Upper lobe of right lung (tissue), 1 donor: ENCODE results near the gene FRMD6. TPM values are rescaled to one million over a fixed set of nuclear protein-coding genes. Genes with fewer than 3 reads are reported as not detected.

Experiments
- ATAC-seq: fragments of 200-7000 bp; cut with Tn5 transposase; one replicate; pipeline ENCODE4 v1.9.1; 2020; ENCODE audit warnings: mild to moderate bottlenecking, moderate library complexity
- DNase-seq: peaks from one replicate; pipeline ENCODE4 v3.0.0-alpha.2; 2020
- H3K27ac ChIP-seq: fragments of 200-600 bp; one replicate; pipeline ENCODE4 v1.8.0; 2022
- H3K27me3 ChIP-seq: fragments of 200-600 bp; one replicate; pipeline ENCODE4 v1.8.0; 2022; ENCODE audit warnings: mild to moderate bottlenecking
- H3K36me3 ChIP-seq: fragments of 200-600 bp; one replicate; pipeline ENCODE4 v1.8.0; 2022
- H3K4me1 ChIP-seq: fragments of 200-600 bp; one replicate; pipeline ENCODE4 v1.8.0; 2022
- H3K4me3 ChIP-seq: fragments of 200-600 bp; one replicate; pipeline ENCODE4 v1.8.0; 2022; ENCODE audit warnings: mild to moderate bottlenecking
- H3K9me3 ChIP-seq: fragments of 200-600 bp; one replicate; pipeline ENCODE4 v1.8.0; 2022
- intact Hi-C: fragments of 100-400 bp; cut with DNase I; formaldehyde crosslinking; loops from one replicate; pipeline ENCODE4 v1.11.0; 2022
- total RNA-seq: library from RNA; stranded (reverse); fragmentation: NEBNext Ultra II Directional; extraction: Animal tissue kit (Norgen Biotek cat#: 25700); gene quantifications from one replicate; pipeline ENCODE4 v1.2.1, GENCODE V29; 2021
- TF ChIP-seq, protein P1 (sequence below): fragments of 200-600 bp; IDR thresholded peaks from one replicate; pipeline ENCODE4 v1.8.0; 2022; ENCODE audit warnings: antibody characterized with exemption
- donor health status: DM: no; HTN: yes; CAD: no; lungs with severe emphysema.

The FRMD6 gene
- total RNA-seq, 1 donor from 2014 or later = 13.2 TPM

DNA sequence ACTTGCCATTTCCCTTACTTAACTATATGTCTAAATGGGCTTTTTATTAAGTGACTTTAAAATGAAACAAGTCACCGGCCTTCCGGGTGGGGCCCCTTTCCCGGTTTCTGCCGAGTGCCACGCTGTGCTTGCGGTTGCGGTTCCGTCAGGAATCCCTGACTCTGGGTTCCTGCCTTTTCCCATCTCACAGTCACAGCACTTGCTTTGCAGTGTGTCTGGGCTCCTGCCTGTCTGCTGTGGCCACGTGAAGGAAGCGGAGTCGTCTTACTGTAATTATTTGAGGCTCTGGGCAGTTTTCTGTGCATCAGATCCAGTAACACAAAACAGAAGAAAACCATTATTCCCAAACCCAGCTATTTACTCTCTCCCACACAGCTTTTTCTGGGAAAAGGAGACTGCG, 44.0 kb upstream of the FRMD6 start:
- no peaks in the 10 kb centered on the region for H3K36me3 ChIP-seq
- no peak overlapping the region for H3K27ac ChIP-seq
- no peaks in the 10 kb centered on the region for H3K27me3 ChIP-seq
- H3K4me3 ChIP-seq = no peak overlapping the region
- ATAC-seq (no peak), DNase-seq (no peak)
- TF ChIP-seq, protein P1, sequence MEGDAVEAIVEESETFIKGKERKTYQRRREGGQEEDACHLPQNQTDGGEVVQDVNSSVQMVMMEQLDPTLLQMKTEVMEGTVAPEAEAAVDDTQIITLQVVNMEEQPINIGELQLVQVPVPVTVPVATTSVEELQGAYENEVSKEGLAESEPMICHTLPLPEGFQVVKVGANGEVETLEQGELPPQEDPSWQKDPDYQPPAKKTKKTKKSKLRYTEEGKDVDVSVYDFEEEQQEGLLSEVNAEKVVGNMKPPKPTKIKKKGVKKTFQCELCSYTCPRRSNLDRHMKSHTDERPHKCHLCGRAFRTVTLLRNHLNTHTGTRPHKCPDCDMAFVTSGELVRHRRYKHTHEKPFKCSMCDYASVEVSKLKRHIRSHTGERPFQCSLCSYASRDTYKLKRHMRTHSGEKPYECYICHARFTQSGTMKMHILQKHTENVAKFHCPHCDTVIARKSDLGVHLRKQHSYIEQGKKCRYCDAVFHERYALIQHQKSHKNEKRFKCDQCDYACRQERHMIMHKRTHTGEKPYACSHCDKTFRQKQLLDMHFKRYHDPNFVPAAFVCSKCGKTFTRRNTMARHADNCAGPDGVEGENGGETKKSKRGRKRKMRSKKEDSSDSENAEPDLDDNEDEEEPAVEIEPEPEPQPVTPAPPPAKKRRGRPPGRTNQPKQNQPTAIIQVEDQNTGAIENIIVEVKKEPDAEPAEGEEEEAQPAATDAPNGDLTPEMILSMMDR = no peak
- no peaks in the 10 kb centered on the region for H3K4me1 ChIP-seq
- intact Hi-C loops = no loop called here
- no peaks in the 10 kb centered on the region for H3K9me3 ChIP-seq

- intact Hi-C loops = no loop called here
- no peak for DNase-seq
- TF ChIP-seq, protein P1 = no peak
- no peak for ATAC-seq
- no peaks in the 10 kb centered on the region for H3K9me3 ChIP-seq
- H3K27me3 ChIP-seq = no peaks in the 10 kb centered on the region
- no peaks in the 10 kb centered on the region for H3K36me3 ChIP-seq
- no peaks in the 10 kb centered on the region for H3K4me1 ChIP-seq
- H3K27ac ChIP-seq = no peak overlapping the region
- H3K4me3 ChIP-seq = no peak overlapping the region
These were observed 42.3 kb upstream of the FRMD6 start for GRCh38 chr14:51609251-51609954.

DNA sequence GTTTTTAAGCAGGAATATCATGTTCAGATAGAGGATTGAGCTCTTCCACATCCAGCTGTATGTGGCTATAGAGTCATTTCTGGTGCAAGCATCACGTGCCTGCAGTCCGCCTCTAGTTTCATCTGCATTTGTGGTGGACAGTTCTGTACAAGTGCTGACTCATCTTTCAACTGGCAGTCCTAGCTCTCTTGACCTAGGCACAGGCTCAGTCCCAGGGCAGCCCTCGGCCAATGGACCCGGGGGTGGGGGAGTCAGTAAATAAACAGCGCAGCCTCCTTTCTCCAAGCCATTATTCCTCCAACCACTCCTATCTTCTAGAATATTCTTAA, 41.8 kb upstream of the FRMD6 start:
- TF ChIP-seq, protein P1 = no peak
- Histone ChIP-seq H3K27ac (no peak overlapping the region), H3K9me3 (no peaks in the 10 kb centered on the region), H3K36me3 (no peaks in the 10 kb centered on the region), H3K27me3 (no peaks in the 10 kb centered on the region), H3K4me3 (no peak overlapping the region), H3K4me1 (no peaks in the 10 kb centered on the region)
- intact Hi-C loops = no loop called here
- ATAC-seq = no peak
- no peak for DNase-seq

DNA sequence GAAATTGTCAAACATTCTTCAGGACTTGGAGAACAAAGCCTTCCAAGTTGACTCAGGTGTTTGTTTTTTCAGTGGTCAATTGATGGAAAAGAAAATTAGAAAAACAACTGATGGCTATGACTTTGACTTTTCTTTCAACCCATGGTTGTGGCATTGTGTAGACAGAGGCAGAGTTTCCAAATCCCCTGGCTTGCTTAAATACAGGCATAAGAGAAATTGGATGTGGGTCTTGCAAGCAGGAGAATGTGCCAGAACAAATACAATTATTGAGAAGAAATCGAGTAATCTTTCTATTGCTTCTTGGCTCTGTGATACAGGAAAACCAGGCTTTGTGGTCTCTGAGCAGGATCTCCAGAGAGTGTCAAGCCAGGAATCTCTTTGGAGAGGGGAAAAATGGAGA, 40.9 kb upstream of the FRMD6 start:
- intact Hi-C loops = no loop called here
- ATAC-seq (no peak), DNase-seq (no peak)
- no peaks in the 10 kb centered on the region for H3K27me3 ChIP-seq
- H3K9me3 ChIP-seq = no peaks in the 10 kb centered on the region
- no peaks in the 10 kb centered on the region for H3K4me1 ChIP-seq
- H3K36me3 ChIP-seq = no peaks in the 10 kb centered on the region
- no peak overlapping the region for H3K4me3 ChIP-seq
- H3K27ac ChIP-seq = no peak overlapping the region
- TF ChIP-seq, protein P1 = no peak

DNA sequence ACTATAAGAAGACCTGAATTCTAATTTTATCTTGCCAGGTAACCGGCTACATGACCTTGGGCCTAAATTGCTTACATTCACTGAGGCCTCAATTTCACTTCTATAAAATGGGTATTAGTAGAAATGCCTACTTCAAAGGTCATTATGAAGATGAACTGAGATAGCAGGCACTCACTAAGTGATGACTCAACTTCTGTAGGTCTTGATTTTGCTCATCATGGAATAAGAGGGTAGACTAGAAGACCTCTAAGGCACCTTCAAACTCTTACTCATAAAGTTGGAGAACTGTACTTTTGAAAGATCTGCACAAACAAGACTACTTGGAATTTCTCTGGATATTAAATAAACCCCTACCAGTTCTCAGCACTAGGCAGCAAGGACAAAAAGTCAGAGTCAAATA, 39.3 kb upstream of the FRMD6 start:
- ATAC-seq = no peak
- intact Hi-C loops = no loop called here
- Histone ChIP-seq H3K4me3 (no peak overlapping the region), H3K27me3 (no peaks in the 10 kb centered on the region), H3K27ac (no peak overlapping the region), H3K4me1 (no peaks in the 10 kb centered on the region), H3K9me3 (no peaks in the 10 kb centered on the region), H3K36me3 (no peaks in the 10 kb centered on the region)
- TF ChIP-seq, protein P1 = no peak
- no peak for DNase-seq

DNA sequence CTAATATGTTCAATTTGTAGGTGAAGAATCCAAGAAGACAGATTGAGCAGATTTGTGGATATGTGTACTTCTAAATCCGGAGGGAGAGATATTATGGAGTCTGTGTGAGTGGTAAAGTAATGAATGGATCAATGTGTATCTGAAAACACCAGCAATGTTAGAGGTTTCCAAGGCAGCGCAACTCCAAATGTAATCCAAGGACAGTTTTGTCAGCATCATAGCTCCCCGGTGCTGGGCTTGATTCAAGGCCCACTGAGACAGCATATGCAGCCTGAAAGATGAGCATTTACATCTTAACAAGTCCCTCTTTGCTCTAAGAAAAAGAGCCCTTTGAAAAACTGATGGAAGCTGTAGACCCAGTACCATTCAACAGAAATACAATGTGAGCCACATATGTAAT, 38.3 kb upstream of the FRMD6 start:
- Histone ChIP-seq H3K9me3 (no peaks in the 10 kb centered on the region), H3K27me3 (no peaks in the 10 kb centered on the region), H3K36me3 (no peaks in the 10 kb centered on the region), H3K27ac (no peak overlapping the region), H3K4me3 (no peak overlapping the region), H3K4me1 (no peaks in the 10 kb centered on the region)
- intact Hi-C loops = no loop called here
- ATAC-seq (no peak), DNase-seq (no peak)
- TF ChIP-seq, protein P1 = no peak
